Measurements from ENCODE around the gene EID1.

EID1 gene

GRCh38 chr15:48866141-48866563, 11.8 kb upstream of the EID1 start:
- Histone ChIP-seq H3K9ac (no peak overlapping the region), H3K4me2 (peak overlapping the region in 2 of 11 experiments; percentile 11 to 31; a peak in 2 of 22 replicates)

DNA sequence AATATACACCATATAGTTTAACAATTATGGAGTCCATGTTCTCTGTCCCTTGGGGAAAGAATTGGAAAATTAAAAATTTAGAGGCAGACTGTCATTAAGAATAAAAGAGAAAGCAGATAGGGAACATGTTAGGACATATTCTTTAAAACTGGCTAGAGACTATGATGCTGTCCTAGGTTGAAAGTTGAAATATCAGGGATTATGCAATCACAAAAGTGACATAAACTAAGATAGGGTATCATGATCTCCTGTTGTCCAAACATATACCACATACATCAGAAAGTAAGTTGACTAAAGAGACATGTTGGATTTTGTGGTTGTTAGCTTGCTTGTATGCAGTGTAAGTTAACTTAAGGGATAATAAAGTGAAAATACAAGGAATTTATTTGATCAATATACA, 9.9 kb upstream of the EID1 start:
- H3K4me3 ChIP-seq = no peak overlapping the region

More at GRCh38 chr15:48866141-48866563, 11.8 kb upstream of the EID1 start:
- Histone ChIP-seq H3K4me1 (peaks cover 0 to 57% (median 19%) of the 10 kb centered on the region in 10 experiments; a peak in 14 of 20 replicates), H3K36me3 (no peaks in the 10 kb centered on the region), H4K20me1 (no peaks in the 10 kb centered on the region), H3K9me3 (replicated peaks in 1 of 11) (no peaks in the 10 kb centered on the region), H3K27ac (no peak overlapping the region), H3K4me3 (no peak overlapping the region), H3K27me3 (no peaks in the 10 kb centered on the region)
- no peak for TF ChIP-seq Cebpa-rat (IDR thresholded peaks at IDR 0.05)

GRCh38 chr15:48868536-48868935, 9.4 kb upstream of the EID1 start:
- Histone ChIP-seq H3K4me3 (no peak overlapping the region), H3K9ac (no peak overlapping the region), H3K4me2 (peak overlapping the region in 8 of 11 experiments; percentile 4 to 63 (median 56); a peak in 13 of 22 replicates), H3K9me3 (replicated peaks in 1 of 11) (no peaks in the 10 kb centered on the region), H3K4me1 (peaks cover 0 to 49% (median 15%) of the 10 kb centered on the region in 10 experiments; a peak in 13 of 20 replicates), H3K27ac (peak overlapping the region in 3 of 11 experiments; percentile 23 to 55 (median 47); a peak in 5 of 22 replicates), H3K27me3 (no peaks in the 10 kb centered on the region), H3K36me3 (no peaks in the 10 kb centered on the region), H4K20me1 (no peaks in the 10 kb centered on the region)
- TF ChIP-seq Cebpa-rat (IDR thresholded peaks at IDR 0.05) = no peak

More for the DNA sequence above, 9.9 kb upstream of the EID1 start:
- Histone ChIP-seq H3K9ac (no peak overlapping the region), H4K20me1 (no peaks in the 10 kb centered on the region), H3K27ac (peak overlapping the region in 1 of 11 experiments; percentile 23; a peak in 2 of 22 replicates), H3K4me1 (peaks cover 0 to 49% (median 15%) of the 10 kb centered on the region in 10 experiments; a peak in 13 of 20 replicates), H3K9me3 (replicated peaks in 1 of 11) (no peaks in the 10 kb centered on the region), H3K36me3 (no peaks in the 10 kb centered on the region), H3K27me3 (no peaks in the 10 kb centered on the region), H3K4me2 (peak overlapping the region in 7 of 11 experiments; percentile 22 to 63 (median 57); a peak in 11 of 22 replicates)
- no peak for TF ChIP-seq Cebpa-rat (IDR thresholded peaks at IDR 0.05)

- Histone ChIP-seq H3K27ac (no peak overlapping the region), H3K9ac (no peak overlapping the region), H4K20me1 (no peaks in the 10 kb centered on the region), H3K4me2 (peak overlapping the region in 1 of 11 experiments; percentile 9; a peak in 1 of 22 replicates), H3K4me3 (no peak overlapping the region), H3K9me3 (replicated peaks in 1 of 11) (no peaks in the 10 kb centered on the region), H3K36me3 (no peaks in the 10 kb centered on the region), H3K4me1 (peaks cover 0 to 49% (median 15%) of the 10 kb centered on the region in 10 experiments; a peak in 13 of 20 replicates), H3K27me3 (no peaks in the 10 kb centered on the region)
- no peak for TF ChIP-seq Cebpa-rat (IDR thresholded peaks at IDR 0.05)
Observed at GRCh38 chr15:48869966-48870365, 8.0 kb upstream of the EID1 start.

DNA sequence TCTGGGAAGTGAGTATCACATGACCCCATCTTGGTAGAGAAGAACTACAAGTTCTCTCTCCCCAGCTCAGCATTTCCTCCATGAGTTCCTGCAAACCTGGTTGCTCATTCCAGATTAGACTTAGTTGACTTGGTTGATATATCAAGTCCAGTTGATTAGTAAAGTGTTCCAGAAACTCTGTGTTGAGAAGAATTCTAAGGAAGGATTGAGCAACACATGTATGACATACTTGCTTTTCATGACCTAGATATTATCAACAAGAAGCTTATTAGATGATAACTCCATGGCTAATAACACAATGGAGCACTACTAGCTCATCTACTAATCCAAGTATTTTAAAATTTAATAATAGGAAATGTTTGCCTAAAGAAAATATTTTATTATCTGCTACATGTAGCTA, 6.4 kb upstream of the EID1 start:
- TF ChIP-seq Cebpa-rat (IDR thresholded peaks at IDR 0.05) = no peak

GRCh38 chr15:48872632-48873031, 5.3 kb upstream of the EID1 start:
- Histone ChIP-seq H3K4me2 (no peak overlapping the region), H3K36me3 (no peaks in the 10 kb centered on the region), H3K27ac (no peak overlapping the region), H3K9me3 (replicated peaks in 1 of 11) (no peaks in the 10 kb centered on the region), H3K4me1 (peaks cover 0 to 34% (median 13%) of the 10 kb centered on the region in 10 experiments; a peak in 14 of 20 replicates), H3K27me3 (no peaks in the 10 kb centered on the region), H4K20me1 (no peaks in the 10 kb centered on the region), H3K9ac (no peak overlapping the region), H3K4me3 (no peak overlapping the region)
- no peak for TF ChIP-seq Cebpa-rat (IDR thresholded peaks at IDR 0.05)

More for the DNA sequence above, 6.4 kb upstream of the EID1 start:
- no peak overlapping the region for H3K9ac ChIP-seq
- H3K27ac ChIP-seq = no peak overlapping the region
- H3K27me3 ChIP-seq = no peaks in the 10 kb centered on the region
- H3K4me2 ChIP-seq = peak overlapping the region in 3 of 11 experiments; percentile 10 to 45 (median 12); a peak in 4 of 22 replicates
- H3K4me3 ChIP-seq = no peak overlapping the region
- H3K36me3 ChIP-seq = no peaks in the 10 kb centered on the region
- peaks cover 0 to 36% (median 13%) of the 10 kb centered on the region in 10 experiments; a peak in 13 of 20 replicates for H3K4me1 ChIP-seq
- no peaks in the 10 kb centered on the region for H4K20me1 ChIP-seq
- H3K9me3 ChIP-seq (replicated peaks in 1 of 11) = no peaks in the 10 kb centered on the region

- Histone ChIP-seq H4K20me1 (peaks cover 0 to 16% (median 10%) of the 10 kb centered on the region in 11 experiments; a peak in 13 of 22 replicates), H3K4me1 (peaks cover 7 to 23% (median 18%) of the 10 kb centered on the region in 10 experiments; a peak in 18 of 20 replicates), H3K36me3 (peaks cover 0 to 17% (median 0%) of the 10 kb centered on the region in 11 experiments; a peak in 5 of 22 replicates), H3K9me3 (replicated peaks in 1 of 11) (0 out of 22 replicates have a peak, but pooled peaks cover 0 to 6% (median 0%) of the 10 kb centered on the region in 11 experiments), H3K9ac (no peak overlapping the region), H3K4me2 (no peak overlapping the region), H3K27ac (no peak overlapping the region), H3K4me3 (no peak overlapping the region), H3K27me3 (no peaks in the 10 kb centered on the region)
- TF ChIP-seq Cebpa-rat (IDR thresholded peaks at IDR 0.05) = no peak
Observed at GRCh38 chr15:48875241-48875960, 2.5 kb upstream of the EID1 start.

GRCh38 chr15:48876057-48876456, 1.9 kb upstream of the EID1 start:
- Histone ChIP-seq H3K9me3 (replicated peaks in 1 of 11) (0 out of 22 replicates have a peak, but pooled peaks cover 0 to 6% (median 0%) of the 10 kb centered on the region in 11 experiments), H3K9ac (no peak overlapping the region), H3K36me3 (peaks cover 0 to 17% (median 0%) of the 10 kb centered on the region in 11 experiments; a peak in 5 of 22 replicates), H3K4me2 (no peak overlapping the region), H3K27me3 (no peaks in the 10 kb centered on the region), H3K4me1 (peaks cover 7 to 28% (median 18%) of the 10 kb centered on the region in 10 experiments; a peak in 18 of 20 replicates), H4K20me1 (peaks cover 0 to 20% (median 12%) of the 10 kb centered on the region in 11 experiments; a peak in 13 of 22 replicates), H3K27ac (no peak overlapping the region), H3K4me3 (no peak overlapping the region)
- no peak for TF ChIP-seq Cebpa-rat (IDR thresholded peaks at IDR 0.05)

DNA sequence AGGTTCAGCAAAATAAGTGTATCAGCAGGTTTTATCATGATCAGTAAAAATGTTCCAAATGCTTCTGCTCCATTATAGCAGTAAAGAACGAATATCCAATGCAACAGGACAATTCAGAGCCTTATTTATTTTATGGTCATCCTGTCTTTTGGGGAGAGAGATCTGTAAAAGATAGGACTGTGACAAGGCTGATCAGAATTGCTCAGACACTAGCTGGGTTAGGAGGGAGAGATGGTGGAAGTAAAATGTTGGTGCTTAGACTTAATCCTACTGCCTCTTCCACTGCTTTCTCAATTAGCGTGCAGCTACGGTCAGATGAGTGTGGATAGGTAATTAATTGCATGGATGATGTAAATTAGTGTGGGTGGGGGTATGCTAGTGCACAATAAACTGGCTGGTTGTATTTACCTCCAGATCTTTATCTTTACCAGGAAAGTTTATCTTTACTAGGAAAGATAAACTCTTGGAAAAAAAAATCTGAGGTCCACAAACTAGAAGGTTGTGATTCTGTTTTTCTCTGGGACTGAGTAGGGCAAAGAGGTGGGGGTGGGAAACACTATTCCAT, 2.2 kb downstream of the EID1 start:
- Histone ChIP-seq H3K27me3 (no peaks in the 10 kb centered on the region), H3K9ac (no peak overlapping the region), H3K27ac (no peak overlapping the region), H3K36me3 (peaks cover 0 to 17% (median 0%) of the 10 kb centered on the region in 11 experiments; a peak in 5 of 22 replicates), H3K4me3 (peak overlapping the region in 3 of 10 experiments; percentile 63 to 79 (median 78); a peak in 4 of 20 replicates), H3K9me3 (replicated peaks in 1 of 11) (0 out of 22 replicates have a peak, but pooled peaks cover 0 to 6% (median 0%) of the 10 kb centered on the region in 11 experiments), H3K4me1 (peaks cover 7 to 33% (median 18%) of the 10 kb centered on the region in 10 experiments; a peak in 18 of 20 replicates), H4K20me1 (peaks cover 0 to 20% (median 12%) of the 10 kb centered on the region in 11 experiments; a peak in 13 of 22 replicates), H3K4me2 (peak overlapping the region; percentile 27 to 87 (median 80))
- TF ChIP-seq Cebpa-rat (IDR thresholded peaks at IDR 0.05) = no peak
